Embryonic facial prominence (tissue), 1 donor: ENCODE measurements around the gene PPARG.
"Not testable (repeated sequence)": the region's sequence is repeated elsewhere in the genome, so short reads cannot be mapped to it uniquely, and the experiment has no call there.

ENCODE experiments used
- DNase-seq: peaks from one replicate; pipeline ENCODE4 v3.0.0-alpha.2; 2016; ENCODE audit errors: extremely low spot score

Gene PPARG

GRCh38 chr3:12458901-12459300 lies 170.0 kb downstream of the PPARG start:
- DNase-seq: no peak

- no peak for DNase-seq
Measured at GRCh38 chr3:12460127-12460526, 171.3 kb downstream of the PPARG start.

- DNase-seq: no peak
Measured at GRCh38 chr3:12461097-12461649, 172.3 kb downstream of the PPARG start.

- DNase-seq: no peak
Measured at GRCh38 chr3:12462159-12462947, 173.5 kb downstream of the PPARG start.

GRCh38 chr3:12463686-12464085 lies 174.8 kb downstream of the PPARG start:
- no peak for DNase-seq

GRCh38 chr3:12464181-12464580 lies 175.3 kb downstream of the PPARG start:
- DNase-seq: no peak

GRCh38 chr3:12465151-12465835 lies 176.4 kb downstream of the PPARG start:
- DNase-seq: no peak

GRCh38 chr3:12465836-12466225 lies 177.0 kb downstream of the PPARG start:
- no peak for DNase-seq

- no peak for DNase-seq
Measured at GRCh38 chr3:12467746-12468145, 178.9 kb downstream of the PPARG start.

GRCh38 chr3:12468276-12468675 lies 179.4 kb downstream of the PPARG start:
- no peak for DNase-seq

GRCh38 chr3:12468757-12469156 lies 179.9 kb downstream of the PPARG start:
- DNase-seq: no peak

- DNase-seq: not testable (repeated sequence)
Measured at GRCh38 chr3:12469222-12469621, 180.4 kb downstream of the PPARG start.

- no peak for DNase-seq
Measured at GRCh38 chr3:12470111-12470510, 181.2 kb downstream of the PPARG start.

- DNase-seq: no peak
Measured at GRCh38 chr3:12470680-12471079, 181.8 kb downstream of the PPARG start.

- no peak for DNase-seq
Measured at GRCh38 chr3:12471241-12471640, 182.4 kb downstream of the PPARG start.

- DNase-seq: no peak
Measured at GRCh38 chr3:12472000-12472610, 183.2 kb downstream of the PPARG start.

- no peak for DNase-seq
Measured at GRCh38 chr3:12472796-12473195, 183.9 kb downstream of the PPARG start.

- DNase-seq: peak; percentile 18
Measured at GRCh38 chr3:12473511-12473910, 184.6 kb downstream of the PPARG start.

- no peak for DNase-seq
Measured at GRCh38 chr3:12476238-12476897, 187.5 kb downstream of the PPARG start.

- DNase-seq: no peak
Measured at GRCh38 chr3:12477256-12477655, 188.4 kb downstream of the PPARG start.

GRCh38 chr3:12478326-12478725 lies 189.5 kb downstream of the PPARG start:
- no peak for DNase-seq

GRCh38 chr3:12479198-12479597 lies 190.3 kb downstream of the PPARG start:
- not testable (repeated sequence) for DNase-seq
